Esophagus mucosa (tissue), 1 donor: ENCODE data around the gene GAS7. TPM values are rescaled to one million over a fixed set of nuclear protein-coding genes. Genes with fewer than 3 reads are reported as not detected.
"Not testable (repeated sequence)": the region's sequence is repeated elsewhere in the genome, so short reads cannot be mapped to it uniquely, and the experiment has no call there.

Source experiments
- ATAC-seq: fragments of 200-7000 bp; cut with Tn5 transposase; one replicate; pipeline ENCODE4 v1.9.1; 2020
- total RNA-seq: library from RNA; stranded (reverse); gene quantifications from one replicate; pipeline ENCODE4 v1.2.4, GENCODE V29; 2023
- donor health status: DM: yes; HTN: yes; CAD: no.

The GAS7 gene
- total RNA-seq, 1 donor from 2014 or later: 17.3 TPM

DNA sequence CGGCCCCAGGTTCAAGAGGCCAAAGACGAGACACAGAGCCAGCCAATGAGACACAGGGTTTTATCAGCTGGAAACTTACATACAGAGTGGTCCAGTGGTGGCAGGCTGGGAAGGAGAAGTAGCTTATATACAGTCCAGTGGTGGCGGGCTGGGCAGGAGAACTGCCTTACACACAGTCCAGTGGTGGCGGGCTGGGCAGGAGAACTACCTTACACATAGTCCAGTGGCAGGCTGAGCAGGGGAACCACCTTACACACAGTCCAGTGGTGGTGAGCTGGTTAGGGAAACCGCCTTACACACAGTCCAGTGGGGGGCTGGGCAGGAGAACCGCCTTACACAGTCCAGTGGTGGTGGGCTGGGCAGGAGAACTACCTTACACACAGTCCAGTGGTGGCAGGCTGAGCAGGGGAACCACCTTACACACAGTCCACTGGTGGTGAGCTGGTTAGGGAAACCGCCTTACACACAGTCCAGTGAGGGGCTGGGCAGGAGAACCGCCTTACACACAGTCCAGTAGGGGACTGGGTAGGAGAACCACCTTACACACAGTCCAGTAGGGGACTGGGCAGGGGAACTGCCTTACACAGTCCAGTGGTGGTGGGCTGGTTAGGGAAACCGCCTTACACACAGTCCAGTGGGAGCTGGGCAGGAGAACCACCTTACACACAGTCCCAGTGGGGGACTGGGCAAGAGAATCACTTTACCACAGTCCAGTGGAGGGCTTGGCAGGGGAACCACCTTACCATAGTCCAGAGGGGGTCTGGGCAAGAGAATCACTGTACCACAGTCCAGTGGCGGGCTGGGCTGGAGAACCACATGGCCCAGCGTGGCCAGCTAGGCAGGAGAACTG lies 90.9 kb downstream of the GAS7 start:
- ATAC-seq: no peak

DNA sequence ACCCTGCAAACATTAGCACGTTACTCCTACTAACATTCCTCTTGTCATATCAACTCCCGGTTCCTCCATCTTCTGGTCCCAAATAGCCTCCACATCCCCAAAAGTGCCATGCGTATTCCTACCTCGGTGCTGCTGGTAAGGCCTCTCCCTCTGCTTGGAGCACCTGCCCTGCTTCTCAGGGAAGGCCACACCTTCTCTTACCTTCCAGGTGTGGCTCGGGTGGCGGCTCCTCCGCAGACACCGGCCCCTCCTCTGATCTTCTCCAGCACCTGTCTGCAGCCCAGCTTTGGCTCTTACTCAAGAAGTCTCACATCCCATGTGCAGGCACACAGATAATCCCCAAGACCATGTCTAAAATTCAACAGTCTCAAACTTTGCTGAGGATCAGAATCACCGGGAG lies 92.3 kb downstream of the GAS7 start:
- peak; percentile 52 for ATAC-seq

DNA sequence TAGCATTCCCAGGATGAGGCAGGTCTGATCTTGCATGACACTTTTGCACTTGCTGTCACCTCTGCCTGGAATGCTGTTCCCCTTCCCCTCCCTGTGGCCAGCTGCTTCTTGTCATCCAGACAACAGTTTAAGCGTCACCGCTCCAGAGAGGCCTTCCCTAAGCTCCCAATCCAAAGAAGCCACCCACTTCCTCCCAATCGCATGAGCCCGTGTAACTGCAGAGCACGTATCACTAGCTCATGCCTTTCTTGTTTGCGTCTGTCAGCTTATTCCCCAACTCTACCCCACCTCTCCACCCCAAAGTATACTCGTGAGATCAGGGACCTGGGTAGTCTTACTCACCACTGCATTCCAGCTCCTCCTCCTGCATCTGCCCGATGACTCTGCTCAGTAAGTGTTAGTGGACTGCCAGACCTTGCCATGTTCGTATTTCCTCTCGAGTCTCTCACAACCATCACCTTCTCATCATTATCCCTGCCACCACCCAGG lies 92.8 kb downstream of the GAS7 start:
- peak; percentile 91 for ATAC-seq

DNA sequence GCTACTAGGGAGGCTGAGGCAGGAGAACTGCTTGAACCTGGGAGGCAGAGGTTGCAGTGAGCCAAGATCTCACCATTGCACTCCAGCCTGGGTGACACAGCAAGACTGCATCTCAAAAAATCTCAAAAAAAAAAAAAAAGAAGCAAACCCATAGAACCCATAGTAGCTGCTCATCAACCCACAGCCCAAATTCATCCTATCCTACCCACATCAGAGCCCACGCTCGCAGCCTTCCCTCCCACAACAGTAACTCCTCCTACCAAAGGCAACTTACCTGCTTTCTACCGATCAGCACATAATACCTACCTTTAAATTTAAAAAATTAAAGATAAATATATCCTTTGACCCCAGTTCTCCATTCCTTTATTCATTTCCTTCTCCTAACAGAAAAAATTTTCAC lies 94.7 kb downstream of the GAS7 start:
- no peak for ATAC-seq

DNA sequence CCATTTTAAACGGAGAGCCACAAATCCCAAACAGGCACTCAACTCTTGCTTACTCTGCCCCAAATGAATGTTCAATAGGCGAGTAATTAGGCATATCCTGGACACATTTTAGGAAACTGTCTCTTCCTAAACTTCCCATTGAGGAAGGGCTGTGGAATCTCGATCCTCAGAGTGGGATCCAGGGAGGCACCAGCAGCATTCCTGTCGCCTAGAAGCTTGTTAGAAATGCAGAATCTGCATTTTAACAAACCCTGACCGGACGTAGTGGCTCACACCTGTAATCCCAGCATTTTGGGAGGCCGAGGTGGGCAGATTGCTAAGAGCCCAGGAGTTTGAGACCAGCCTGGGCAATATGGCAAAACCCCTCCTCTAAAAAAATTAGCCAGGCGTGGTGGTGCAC lies 95.6 kb downstream of the GAS7 start:
- ATAC-seq: no peak

GRCh38 chr17:10099051-10099571 lies 99.3 kb downstream of the GAS7 start:
- peak; percentile 89 for ATAC-seq

GRCh38 chr17:10096596-10096995 lies 101.8 kb downstream of the GAS7 start:
- no peak for ATAC-seq

GRCh38 chr17:10095295-10095694 lies 103.1 kb downstream of the GAS7 start:
- not testable (repeated sequence) for ATAC-seq

DNA sequence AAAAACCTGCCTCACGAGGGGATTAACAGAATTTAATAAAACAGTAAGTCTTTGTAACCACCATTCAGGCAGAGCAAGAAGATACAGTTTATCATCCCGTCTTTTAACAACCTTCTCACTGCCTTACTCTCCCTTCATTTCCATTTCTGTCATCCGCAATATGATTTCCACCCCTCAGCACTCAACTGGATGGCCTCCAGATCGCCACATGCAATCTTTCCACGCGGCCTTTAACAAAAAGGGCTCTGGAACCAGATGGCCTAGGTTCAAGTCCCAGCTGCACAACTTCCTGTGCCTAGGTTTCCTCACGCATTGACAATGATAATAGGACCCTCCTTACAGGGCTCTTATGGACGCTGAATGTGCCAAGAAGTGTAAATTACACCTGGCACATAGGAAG lies 103.6 kb downstream of the GAS7 start:
- ATAC-seq: no peak

DNA sequence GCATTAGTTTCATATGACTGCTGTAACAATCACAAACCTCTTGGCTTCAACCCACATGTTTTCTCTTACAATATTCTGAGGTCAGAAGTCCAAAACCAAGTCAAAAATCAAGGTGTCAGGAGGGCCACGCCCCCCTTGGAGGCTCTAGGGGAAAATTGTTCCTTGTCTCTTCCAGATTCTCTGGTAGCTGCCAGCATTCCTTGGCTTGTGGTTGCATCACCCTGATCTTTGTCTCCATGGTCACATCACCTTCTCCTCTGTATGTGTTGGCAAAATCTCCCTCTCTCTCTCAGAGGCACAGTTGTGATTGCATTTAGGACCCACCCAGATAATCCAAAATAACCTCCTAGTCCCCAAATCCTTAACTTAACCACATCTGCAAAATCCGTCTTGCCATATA lies 105.8 kb downstream of the GAS7 start:
- no peak for ATAC-seq

DNA sequence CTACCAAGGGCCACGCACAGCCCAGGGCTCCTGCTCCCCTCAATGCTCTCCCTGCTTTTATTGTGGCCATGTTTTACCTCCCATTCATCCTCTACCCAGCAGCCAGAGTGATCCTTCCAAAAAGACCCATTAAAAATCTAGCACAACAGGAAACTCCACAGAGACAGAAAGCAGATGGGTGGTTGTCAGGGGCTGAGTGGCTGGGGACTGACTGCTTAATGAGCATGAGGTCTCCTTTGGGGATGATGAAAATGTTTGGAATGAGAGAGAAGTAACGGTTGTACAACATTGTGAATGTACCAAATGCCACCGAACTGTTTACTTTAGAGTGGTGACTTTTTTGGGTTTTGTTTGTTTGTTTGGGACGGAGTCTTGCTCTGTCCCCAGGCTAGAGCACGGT lies 107.4 kb downstream of the GAS7 start:
- ATAC-seq: no peak

DNA sequence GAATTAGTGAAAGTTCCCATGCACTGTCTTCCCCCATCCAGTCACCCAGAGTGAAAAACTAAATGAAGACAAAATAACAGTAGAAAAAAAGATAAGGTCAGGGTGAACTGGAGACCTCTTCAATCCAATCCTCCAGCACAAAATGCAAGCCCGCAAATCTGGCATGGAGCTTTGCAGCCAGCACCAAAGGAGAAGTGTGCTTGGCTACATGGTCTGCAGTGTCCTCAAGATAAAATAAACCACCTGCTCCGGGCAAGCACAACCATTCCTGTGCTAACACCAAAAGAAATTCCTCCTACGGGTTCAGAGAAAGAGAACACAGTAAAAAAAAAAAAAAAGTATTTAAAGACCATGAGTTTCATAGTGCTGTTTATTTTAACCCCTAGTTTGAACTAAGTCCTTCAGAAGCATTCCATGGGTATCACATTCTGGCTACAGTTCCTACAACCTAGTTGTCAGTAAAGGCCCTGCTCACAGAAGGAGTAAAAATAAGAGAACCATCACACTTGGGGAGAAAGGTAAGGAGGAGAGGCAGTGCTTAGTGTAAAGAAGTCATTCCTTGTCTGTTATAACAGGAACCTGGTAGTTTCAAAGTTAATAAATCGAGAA lies 109.1 kb downstream of the GAS7 start:
- ATAC-seq: no peak

- no peak for ATAC-seq
These were observed 110.0 kb downstream of the GAS7 start for GRCh38 chr17:10088444-10088843.

DNA sequence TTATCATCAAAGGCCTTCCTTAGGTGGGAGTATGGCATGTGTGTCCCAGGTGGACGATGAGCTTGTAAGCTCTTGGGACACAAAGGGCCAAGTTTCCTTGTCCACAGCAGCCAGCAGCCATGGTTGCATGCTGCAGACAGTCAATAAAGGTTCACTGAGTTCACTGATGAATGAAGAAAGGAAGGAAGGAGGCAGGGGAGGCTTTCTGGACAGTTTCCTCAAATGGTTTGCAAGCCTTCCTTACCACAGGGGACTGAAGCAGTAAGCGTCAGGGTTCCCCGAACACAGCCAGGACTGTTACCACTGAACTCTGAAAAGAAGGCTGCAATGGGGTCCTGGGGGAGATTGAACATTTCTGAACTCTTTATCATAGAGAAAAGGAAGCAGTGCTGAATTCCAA lies 111.1 kb downstream of the GAS7 start:
- ATAC-seq: no peak

GRCh38 chr17:10083864-10084263 lies 114.5 kb downstream of the GAS7 start:
- no peak for ATAC-seq

- no peak for ATAC-seq
These were observed 115.6 kb downstream of the GAS7 start for GRCh38 chr17:10082795-10083194.

GRCh38 chr17:10081571-10082169 lies 116.7 kb downstream of the GAS7 start:
- no peak for ATAC-seq

DNA sequence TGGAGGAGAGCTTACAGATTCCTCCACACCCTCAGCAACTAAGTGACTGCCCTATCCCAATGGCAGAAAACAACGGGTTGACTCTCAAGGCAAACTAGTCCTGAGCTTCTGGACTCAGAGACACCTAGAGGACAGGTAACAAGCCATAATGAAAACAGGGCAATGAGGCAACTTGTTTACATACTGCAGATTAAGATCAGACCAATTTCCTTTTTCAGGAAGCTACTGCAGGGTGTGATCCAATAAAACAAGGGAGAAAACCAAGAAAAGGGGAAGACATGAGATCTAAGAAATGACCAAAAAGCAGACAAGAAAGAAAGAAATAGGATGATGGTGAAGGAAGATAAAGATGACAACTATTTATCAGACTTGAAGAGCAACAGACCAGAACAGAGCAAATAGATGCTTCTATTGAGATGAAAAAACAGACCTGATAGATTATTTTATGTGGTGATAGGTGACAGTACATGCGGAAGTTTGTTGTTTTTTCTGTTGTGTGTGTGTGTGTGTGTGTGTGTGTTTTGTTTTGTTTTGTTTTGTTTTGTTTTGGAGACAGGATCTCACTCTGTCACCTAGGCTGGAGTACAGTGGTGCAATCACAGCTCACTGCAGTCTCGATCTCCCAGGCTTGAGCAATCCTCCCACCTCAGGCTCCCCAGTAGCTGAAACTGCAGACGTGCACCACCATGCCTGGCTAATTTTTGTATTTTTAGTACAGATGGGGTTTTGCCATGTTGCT lies 120.7 kb downstream of the GAS7 start:
- peak; percentile 44 for ATAC-seq

GRCh38 chr17:10075919-10076318 lies 122.5 kb downstream of the GAS7 start:
- no peak for ATAC-seq

DNA sequence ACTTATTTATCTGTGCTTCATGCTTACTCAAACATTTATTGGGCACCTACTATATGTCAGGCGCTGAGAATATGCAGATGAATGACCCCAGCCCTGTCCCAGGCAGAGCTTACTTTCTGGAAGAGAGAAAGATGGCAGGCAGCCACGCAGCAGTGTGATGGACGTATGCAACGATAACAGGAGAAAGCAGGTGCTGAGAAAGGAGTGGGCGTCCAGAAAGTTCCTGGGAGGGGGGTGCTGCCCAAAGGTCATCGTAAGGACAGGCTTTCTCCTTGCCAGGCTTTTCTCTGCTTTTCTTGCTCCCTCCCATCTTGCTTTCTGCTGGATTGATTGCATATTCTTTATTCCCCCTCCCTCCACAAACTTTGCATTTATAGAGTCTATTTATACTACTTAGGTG lies 124.5 kb downstream of the GAS7 start:
- ATAC-seq: no peak

DNA sequence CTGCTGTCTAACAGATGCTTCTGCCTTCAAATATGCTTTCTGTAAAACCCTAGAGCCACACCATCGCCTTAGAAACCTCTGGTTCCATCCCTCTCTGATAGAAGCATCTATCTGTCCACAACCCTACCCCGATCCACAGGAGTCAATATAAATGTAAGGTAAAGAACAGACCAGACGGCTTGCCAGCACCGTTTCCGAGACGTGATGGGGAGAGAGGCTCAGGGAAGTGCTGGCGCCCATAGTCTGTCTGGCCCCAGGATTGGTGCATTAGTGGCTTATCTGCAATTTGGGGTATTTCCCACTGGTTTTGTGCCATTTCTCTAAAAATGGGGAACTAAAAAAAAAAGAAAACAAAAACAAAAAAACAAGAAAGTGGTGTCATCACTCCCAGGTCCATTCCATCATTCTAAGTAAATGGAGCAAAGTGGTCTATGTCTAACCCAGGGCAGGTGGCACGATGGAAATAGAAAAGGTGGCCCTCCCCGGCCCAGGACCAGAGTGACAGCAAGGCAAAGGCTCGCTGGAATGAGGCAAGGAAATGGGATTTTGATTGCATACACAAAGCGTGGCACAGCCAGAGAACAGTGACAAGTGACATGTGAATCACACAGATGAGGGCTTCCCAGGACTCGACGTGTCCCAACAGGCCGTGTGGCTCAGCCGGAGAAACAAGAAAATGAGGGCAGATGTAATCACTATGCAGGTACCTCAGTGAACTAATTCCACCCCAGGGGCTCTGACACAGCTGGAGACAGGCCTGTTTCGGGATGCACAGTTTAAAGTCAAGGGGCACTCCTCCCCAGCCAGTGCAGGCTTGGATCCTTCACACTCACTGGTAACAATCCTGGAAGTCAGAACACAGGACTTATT lies 125.6 kb downstream of the GAS7 start:
- peak; percentile 95 for ATAC-seq

DNA sequence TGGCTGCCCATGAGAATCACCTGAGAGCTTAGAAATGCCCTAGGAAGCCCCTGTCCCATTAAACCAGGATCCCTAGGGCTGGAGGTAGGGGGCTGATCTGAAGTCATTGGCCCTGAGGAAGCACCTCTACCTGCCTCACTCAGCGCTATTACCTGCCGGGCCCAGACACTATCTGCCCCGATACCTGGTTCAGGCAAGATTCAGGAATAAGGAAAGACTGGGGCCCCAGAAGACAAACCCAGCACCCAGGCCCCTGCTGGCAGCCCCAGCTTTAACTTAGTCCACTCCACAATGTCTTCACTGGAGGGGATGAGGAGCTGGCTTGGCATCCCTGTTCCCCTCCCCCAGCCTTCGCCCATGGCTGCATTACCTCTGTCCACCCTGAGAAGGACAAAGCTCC lies 126.3 kb downstream of the GAS7 start:
- ATAC-seq: no peak
